IMR-90 (cell line): ENCODE data around the gene SLC46A3. TPM values are rescaled to one million over a fixed set of nuclear protein-coding genes. Genes with fewer than 3 reads are reported as not detected.
"Not testable (repeated sequence)": the region's sequence is repeated elsewhere in the genome, so short reads cannot be mapped to it uniquely, and the experiment has no call there.

Source experiments
- ATAC-seq: fragments of 200-7000 bp; cut with Tn5 transposase; 2 replicates; pipeline ENCODE4 v1.9.1; 2020; ENCODE audit warnings: low read depth, mild to moderate bottlenecking, moderate library complexity
- BruUV-seq: library from RNA; stranded (reverse); fragments of 400-500 nt; replicated peaks from 2 replicates; lab custom pipeline; 2021; lab: Mats Ljungman, UMichigan
- CTCF ChIA-PET: fragments of 300-600 bp; formaldehyde crosslinking; extraction: SDS; loops from one replicate; lab custom pipeline; 2021; ENCODE audit warnings: antibody characterized with exemption; lab: Yijun Ruan, JAX
- POLR2A ChIA-PET: fragments of 300-600 bp; sonication (Branson Sonifier 250); formaldehyde crosslinking; loops from one replicate; lab custom pipeline; 2022; ENCODE audit warnings: antibody characterized with exemption; ENCODE audit not compliant: unreplicated experiment; lab: Charles Lee
- DNase-seq: peaks from one replicate; pipeline ENCODE4 v3.0.0; 2013
- H2AFZ ChIP-seq: replicated peaks from 2 replicates; pipeline ENCODE3; 2013; ENCODE audit warnings: low read length, mild to moderate bottlenecking; ENCODE audit not compliant: poor library complexity
- H2AK5ac ChIP-seq: 2 replicates; pipeline ENCODE4 v1.6.1; 2013; ENCODE audit warnings: low read depth, low read length, inconsistent platforms
- H2AK9ac ChIP-seq: replicated peaks from 2 replicates; pipeline ENCODE3; 2013; ENCODE audit warnings: mild to moderate bottlenecking, low read depth, low read length, moderate library complexity; ENCODE audit not compliant: poor library complexity
- H2BK120ac ChIP-seq: 2 replicates; pipeline ENCODE4 v1.6.1; 2013; ENCODE audit warnings: low read depth, low read length, inconsistent platforms
- H2BK15ac ChIP-seq: 3 replicates; pipeline ENCODE4 v1.6.1; 2013; ENCODE audit warnings: low read depth, low read length, inconsistent platforms
- H2BK20ac ChIP-seq: 2 replicates; pipeline ENCODE4 v1.6.1; 2013; ENCODE audit warnings: low read depth, mild to moderate bottlenecking, inconsistent platforms, low read length, moderate library complexity
- H2BK5ac ChIP-seq: 2 replicates; pipeline ENCODE4 v1.6.1; 2013; ENCODE audit warnings: mild to moderate bottlenecking, low read depth, low read length, inconsistent platforms; ENCODE audit not compliant: poor library complexity, severe bottlenecking
- H3K14ac ChIP-seq: replicated peaks from 2 replicates; pipeline ENCODE4 v1.6.1; 2013; ENCODE audit warnings: low read depth, low read length, inconsistent platforms
- H3K18ac ChIP-seq: 2 replicates; pipeline ENCODE4 v1.6.1; 2013; ENCODE audit warnings: low read depth, low read length, control low read depth
- H3K23ac ChIP-seq: 2 replicates; pipeline ENCODE4 v1.6.1; 2013; ENCODE audit warnings: low read depth, low read length, inconsistent platforms
- H3K27ac ChIP-seq: 2 replicates; pipeline ENCODE4 v1.5.1; 2013; ENCODE audit warnings: mild to moderate bottlenecking, control low read depth, low read length; ENCODE audit not compliant: insufficient read depth
- H3K27me3 ChIP-seq: 2 replicates; pipeline ENCODE4 v1.6.1; 2013; ENCODE audit warnings: low read length; ENCODE audit not compliant: control insufficient read depth, insufficient read depth
- H3K36me3 ChIP-seq: 2 replicates; pipeline ENCODE4 v1.6.1; 2013; ENCODE audit warnings: low read length, mixed read lengths; ENCODE audit not compliant: control insufficient read depth, insufficient read depth
- H3K4ac ChIP-seq: 2 replicates; pipeline ENCODE4 v1.6.1; 2013; ENCODE audit warnings: low read depth, low read length, inconsistent platforms
- H3K4me1 ChIP-seq: 2 replicates; pipeline ENCODE4 v1.6.1; 2013; ENCODE audit warnings: low read length, mixed read lengths; ENCODE audit not compliant: control insufficient read depth, insufficient read depth
- H3K4me2 ChIP-seq: 2 replicates; pipeline ENCODE4 v1.6.1; 2013; ENCODE audit warnings: low read depth, mild to moderate bottlenecking, control low read depth, low read length, moderate library complexity
- H3K4me3 ChIP-seq: 2 replicates; pipeline ENCODE4 v1.5.1; 2013; ENCODE audit warnings: low read depth, mild to moderate bottlenecking, control low read depth, low read length, moderate library complexity; ENCODE audit not compliant: insufficient read depth
- H3K56ac ChIP-seq: 2 replicates; pipeline ENCODE4 v1.6.1; 2013; ENCODE audit warnings: low read length, inconsistent platforms; ENCODE audit not compliant: insufficient read depth; ENCODE audit errors: extremely low read depth
- H3K79me1 ChIP-seq, 2 experiments: 2 replicates each; pipeline ENCODE4 v1.6.1; 2013; ENCODE audit warnings: low read length in 2 of 2, inconsistent platforms in 1 of 2, low read depth in 1 of 2
- H3K9ac ChIP-seq: 2 replicates; pipeline ENCODE4 v1.6.1; 2013; ENCODE audit warnings: low read depth, low read length, control low read depth
- H3K9me1 ChIP-seq: 2 replicates; pipeline ENCODE4 v1.6.1; 2013; ENCODE audit warnings: low read length, inconsistent platforms; ENCODE audit not compliant: insufficient read depth
- H3K9me3 ChIP-seq: 2 replicates; pipeline ENCODE4 v1.6.1; 2013; ENCODE audit warnings: low read length; ENCODE audit not compliant: control insufficient read depth, insufficient read depth
- H4K20me1 ChIP-seq: 2 replicates; pipeline ENCODE4 v1.6.1; 2013; ENCODE audit warnings: low read length, inconsistent platforms; ENCODE audit not compliant: insufficient read depth
- H4K5ac ChIP-seq: 2 replicates; pipeline ENCODE4 v1.6.1; 2013; ENCODE audit warnings: mild to moderate bottlenecking, low read depth, low read length, control low read depth
- H4K8ac ChIP-seq, 2 experiments: 2 replicates each; pipeline ENCODE4 v1.6.1; 2013; ENCODE audit warnings: low read depth in 2 of 2, low read length in 2 of 2, control low read depth in 1 of 2, inconsistent platforms in 1 of 2
- H4K91ac ChIP-seq: 2 replicates; pipeline ENCODE4 v1.6.1; 2013; ENCODE audit warnings: low read depth, low read length, inconsistent platforms; ENCODE audit not compliant: insufficient read depth
- WGBS, 2 experiments: methylation state at CpG; one replicate each; pipeline versions ENCODE4 v1.1.5 to v1.1.7; 2013; ENCODE audit warnings: missing lambda C conversion rate in 2 of 2; ENCODE audit not compliant: insufficient read length in 1 of 2; ENCODE audit errors: extremely low coverage in 2 of 2; 5-methylcytosine and 5-hydroxymethylcytosine counted together
- dilution Hi-C: fragments of 300-500 bp; cut with HindIII; formaldehyde crosslinking; loops from one replicate; pipeline ENCODE4 v1.14.3; 2018; ENCODE audit warnings: low sequenced_read_pairs; ENCODE audit not compliant: unreplicated experiment
- in situ Hi-C: fragments of 300-500 bp; cut with MboI; formaldehyde crosslinking; loops from 3 replicates; pipeline ENCODE4 v1.14.3; 2019; ENCODE audit warnings: low sequenced_read_pairs, inconsistent platforms, mixed read lengths
- intact Hi-C: fragments of 100-400 bp; cut with micrococcal nuclease; formaldehyde crosslinking; loops from 2 replicates; pipeline ENCODE4 v1.10.0; 2022
- polyA plus RNA-seq, 3 experiments: library from polyadenylated mRNA; depleted of rRNA; stranded (reverse); fragments of >200 nt; gene quantifications; 2 replicates each; pipeline ENCODE4 v1.2.3, GENCODE V29; 2012; ENCODE audit warnings: low replicate concordance in 1 of 3
- total RNA-seq: library from RNA; depleted of rRNA; stranded (reverse); fragments of >200 nt; gene quantifications from 2 replicates; pipeline ENCODE4 v1.2.3, GENCODE V29; 2012

The SLC46A3 gene
- total and polyA plus RNA-seq, 2 of the 4 experiments (the other 2 are of a cell fraction): 0.54 to 0.89 TPM

GRCh38 chr13:28683169-28683568 lies 35.6 kb downstream of the SLC46A3 start:
- H3K23ac ChIP-seq, intact Hi-C loops, H3K4me3 ChIP-seq, ATAC-seq, H3K4me1 ChIP-seq, H3K14ac ChIP-seq, H3K4me2 ChIP-seq, H3K56ac ChIP-seq, H4K8ac ChIP-seq, H2AFZ ChIP-seq, H3K4ac ChIP-seq, H2BK15ac ChIP-seq, H2BK20ac ChIP-seq, BruUV-seq, H4K20me1 ChIP-seq, H3K27me3 ChIP-seq, H3K36me3 ChIP-seq, H2AK9ac ChIP-seq, H3K9me1 ChIP-seq, H3K9me3 ChIP-seq, H2BK120ac ChIP-seq, H3K9ac ChIP-seq, H4K91ac ChIP-seq, H4K5ac ChIP-seq, H3K27ac ChIP-seq, H2AK5ac ChIP-seq, POLR2A ChIA-PET, H3K79me1 ChIP-seq, dilution Hi-C loops, DNase-seq, H3K18ac ChIP-seq, in situ Hi-C loops, H2BK5ac ChIP-seq: not testable (repeated sequence)
- WGBS, 2 experiments: no CpG with 5 or more reads among the region's 8 CpGs
- CTCF ChIA-PET: interaction anchor here (0.6 kb wide), 1 partner anchor 44 kb away, joined by 3 read pairs; no protein-coding TSS in a partner anchor
